ENCODE measurements around the gene ARHGAP27.

ARHGAP27 gene

GRCh38 chr17:45408611-45409421 lies 23.9 kb downstream of the ARHGAP27 start:
- no peak for DNase-seq (ENCODE audit: low read depth in 1 of 2, low spot score in 1 of 2)

GRCh38 chr17:45406107-45406506 lies 26.6 kb downstream of the ARHGAP27 start:
- no peak for DNase-seq (ENCODE audit: low read depth in 1 of 2, low spot score in 1 of 2)

DNA sequence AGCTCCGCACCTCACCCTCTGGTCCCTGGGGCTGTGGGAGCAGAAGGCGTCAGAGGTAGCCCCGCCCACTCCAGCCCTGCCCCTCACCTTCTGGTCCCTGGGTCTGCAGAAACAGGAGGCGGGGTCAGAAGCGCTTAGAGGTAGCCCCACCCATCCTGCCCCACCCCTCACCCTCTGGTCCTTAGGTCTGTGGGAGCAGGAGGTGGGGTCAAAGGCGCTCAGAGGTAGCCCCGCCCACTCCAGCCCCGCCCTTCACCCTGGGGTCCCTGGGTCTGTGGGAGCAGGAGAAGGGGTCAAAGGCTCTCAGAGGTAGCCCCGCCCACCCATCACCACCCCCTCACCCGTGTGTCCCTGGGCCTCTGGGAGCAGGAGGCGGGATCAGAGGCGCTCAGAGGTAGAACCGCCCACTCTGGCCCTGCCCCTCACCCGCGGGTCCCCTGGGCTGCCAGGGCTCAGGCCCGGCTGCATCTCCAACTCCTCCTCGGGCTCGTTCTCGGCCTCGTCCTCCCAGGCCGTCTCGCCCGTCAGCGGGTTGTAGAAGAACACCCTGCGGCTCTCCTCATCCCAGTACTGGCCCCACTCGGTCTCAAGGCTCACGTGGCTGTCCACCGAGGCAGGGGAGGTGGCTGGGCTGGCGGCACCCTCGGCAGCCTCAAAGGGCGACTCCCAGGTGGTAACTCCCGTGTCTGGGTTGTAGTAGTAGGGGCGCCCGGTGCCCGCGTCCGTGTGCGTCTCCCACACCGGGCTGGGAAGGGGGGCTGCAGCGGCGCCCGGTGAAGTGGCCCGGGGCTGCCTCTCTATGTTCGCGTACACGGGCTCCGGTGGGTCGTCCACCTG lies 27.2 kb downstream of the ARHGAP27 start:
- no peak for DNase-seq (ENCODE audit: low read depth in 1 of 2, low spot score in 1 of 2)

- DNase-seq (ENCODE audit: low read depth in 1 of 2, low spot score in 1 of 2) = no peak
Observed at GRCh38 chr17:45404870-45405249, 27.8 kb downstream of the ARHGAP27 start.

GRCh38 chr17:45403906-45404490 lies 28.7 kb downstream of the ARHGAP27 start:
- DNase-seq (ENCODE audit: low read depth in 1 of 2, low spot score in 1 of 2) = no peak

- no peak for DNase-seq (ENCODE audit: low read depth in 1 of 2, low spot score in 1 of 2)
Observed at GRCh38 chr17:45402916-45403315, 29.8 kb downstream of the ARHGAP27 start.

GRCh38 chr17:45398800-45399199 lies 33.9 kb downstream of the ARHGAP27 start:
- DNase-seq (ENCODE audit: low read depth in 1 of 2, low spot score in 1 of 2) = no peak

DNA sequence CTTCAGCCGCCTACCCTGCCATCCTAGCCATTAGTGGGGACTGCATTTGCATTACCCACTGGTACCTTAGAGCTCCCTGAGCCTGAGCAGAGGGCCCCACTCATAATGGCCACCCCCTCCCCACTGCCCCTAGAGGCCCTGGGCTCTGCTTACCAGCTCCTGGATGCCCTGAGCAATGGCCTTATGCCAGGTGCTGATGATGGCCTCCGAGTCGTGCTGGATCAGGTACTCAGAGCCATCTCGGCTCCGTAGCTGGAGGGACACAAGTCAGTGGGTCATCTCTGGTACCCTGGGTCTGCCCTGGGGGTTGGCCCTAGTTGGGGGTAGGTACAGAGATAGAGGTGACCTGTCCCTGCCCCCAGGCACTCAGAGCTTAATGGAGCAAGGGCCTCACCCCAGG lies 34.9 kb downstream of the ARHGAP27 start:
- DNase-seq (ENCODE audit: low read depth in 1 of 2, low spot score in 1 of 2) = no peak

DNA sequence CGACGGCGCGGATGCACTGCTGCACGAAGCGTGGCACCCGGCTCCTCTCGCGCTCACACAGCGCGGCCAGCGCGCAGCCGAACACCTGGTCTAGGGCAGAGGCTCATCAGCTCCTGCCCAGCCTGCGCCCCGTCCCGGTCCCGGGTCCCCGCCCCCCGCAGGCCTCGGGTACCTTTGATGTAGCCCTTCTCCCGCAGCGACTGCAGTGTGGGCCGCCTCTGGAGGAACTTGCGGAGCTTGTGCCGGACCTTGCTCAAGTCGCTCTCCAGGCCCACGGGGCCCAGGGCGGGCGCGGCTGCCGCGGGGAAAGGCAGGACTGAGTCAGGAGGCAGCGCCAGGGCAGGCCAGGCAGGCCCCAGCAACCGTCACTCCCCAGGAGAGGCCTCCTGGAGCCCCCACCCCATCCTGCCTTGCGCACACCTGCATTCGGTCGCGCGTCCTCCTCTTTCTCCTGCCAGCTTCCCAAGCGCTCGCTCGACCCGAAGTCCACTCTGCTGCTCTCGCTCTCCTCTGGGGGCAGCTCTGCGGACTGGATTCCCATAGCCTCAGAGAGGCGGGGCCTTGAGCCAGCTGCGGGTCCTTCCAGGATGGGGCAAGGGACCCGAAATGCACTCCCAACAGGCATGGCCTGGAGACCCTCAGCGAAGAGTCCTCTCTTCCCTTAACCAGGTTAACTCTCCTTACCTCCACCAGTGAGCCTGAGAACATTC lies 36.0 kb downstream of the ARHGAP27 start:
- DNase-seq (ENCODE audit: low read depth in 1 of 2, low spot score in 1 of 2) = no peak

DNA sequence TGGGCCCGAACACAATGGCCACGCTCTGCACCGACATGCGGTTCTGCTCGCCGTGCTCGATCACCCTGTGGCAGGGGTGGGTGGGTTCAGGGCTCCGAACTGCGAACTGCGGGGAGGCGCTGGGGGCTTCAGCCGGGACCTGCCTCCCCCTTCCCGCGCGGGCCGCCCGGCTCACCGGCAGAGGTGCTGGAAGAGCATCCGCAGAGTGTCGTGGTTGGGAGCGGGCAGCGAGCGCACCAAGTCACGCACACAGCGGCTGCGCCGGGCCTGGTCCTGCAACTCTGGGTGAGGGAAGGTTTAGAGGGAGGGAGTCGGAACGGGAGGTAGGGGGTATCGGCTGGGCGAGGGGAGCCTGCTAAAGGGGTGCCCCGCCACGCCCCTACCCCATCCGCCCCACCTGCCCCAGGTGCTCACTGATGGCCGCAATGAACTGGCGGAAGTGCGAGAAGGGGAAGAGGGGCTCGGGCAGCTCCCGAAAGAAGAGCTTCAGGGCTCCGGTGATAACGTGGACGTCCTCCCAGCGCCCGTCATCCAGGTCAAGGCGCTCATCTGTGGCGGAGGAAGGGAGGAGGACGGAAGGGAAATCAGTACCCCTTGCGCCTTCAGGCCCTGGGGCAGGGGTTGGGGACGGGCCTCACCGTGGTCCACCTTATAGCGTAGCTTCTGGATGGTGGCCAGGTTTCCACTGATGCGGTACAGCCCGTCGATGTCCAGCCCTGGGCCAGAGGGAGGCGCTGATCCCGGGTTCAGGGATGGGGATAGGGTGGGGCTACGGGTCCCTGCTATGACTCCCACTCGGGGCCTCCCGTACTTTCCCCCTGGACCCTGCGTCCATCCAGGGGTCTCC lies 36.9 kb downstream of the ARHGAP27 start:
- DNase-seq (ENCODE audit: low read depth in 1 of 2, low spot score in 1 of 2) = no peak

DNA sequence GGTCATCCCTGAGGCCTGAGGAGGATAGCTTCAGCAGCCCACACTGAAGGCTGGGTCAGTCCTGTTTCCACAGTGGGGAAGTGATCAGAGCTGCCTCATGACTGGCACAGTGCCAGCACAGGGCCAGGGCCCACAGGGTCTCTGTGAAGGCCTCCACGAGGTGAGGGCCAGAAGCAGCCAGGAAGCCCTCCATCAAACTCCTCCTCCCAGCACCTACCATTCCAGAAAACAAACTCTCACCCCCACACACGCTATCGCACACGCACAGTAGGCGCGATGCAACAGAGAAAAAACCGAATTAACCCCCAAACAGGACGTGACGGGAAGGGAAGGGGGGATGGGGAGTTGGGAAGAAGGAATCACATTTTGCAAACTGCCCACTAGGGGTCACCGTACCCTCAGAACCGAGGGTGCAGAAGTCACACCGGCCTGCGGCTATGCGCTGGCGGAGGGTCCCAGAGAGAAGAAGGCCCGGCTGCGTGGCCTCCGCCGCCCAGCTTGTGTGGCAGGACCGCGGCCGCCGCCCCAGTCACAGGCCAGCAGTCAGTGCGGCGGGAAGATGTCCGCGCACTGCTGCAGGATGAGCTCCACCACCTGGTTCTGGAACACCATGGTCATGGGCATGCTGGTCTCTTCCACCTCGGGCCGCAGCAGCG lies 37.6 kb downstream of the ARHGAP27 start:
- DNase-seq (ENCODE audit: low read depth in 1 of 2, low spot score in 1 of 2) = no peak

- no peak for DNase-seq (ENCODE audit: low read depth in 1 of 2, low spot score in 1 of 2)
Observed at GRCh38 chr17:45394564-45394912, 38.1 kb downstream of the ARHGAP27 start.

DNA sequence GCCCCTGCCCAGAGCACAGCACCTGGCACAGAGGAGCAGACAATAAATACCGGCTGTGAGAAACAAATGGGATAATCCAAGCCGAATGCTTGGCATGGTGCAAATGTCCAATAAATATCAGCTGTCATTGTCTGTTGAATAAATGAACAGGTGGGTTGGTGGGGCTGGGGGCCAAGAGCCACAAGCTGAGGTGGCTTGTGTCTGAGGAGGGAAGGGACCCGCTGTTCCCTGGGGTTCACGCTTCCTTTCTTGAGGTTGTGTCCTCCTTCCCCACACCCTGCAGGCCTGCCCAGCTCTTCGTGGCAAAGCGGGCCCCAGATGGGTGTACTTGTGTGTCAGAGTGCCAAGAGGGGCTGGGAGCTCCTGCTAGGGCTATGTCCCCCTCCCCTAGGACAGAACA lies 38.6 kb downstream of the ARHGAP27 start:
- DNase-seq (ENCODE audit: low read depth in 1 of 2, low spot score in 1 of 2) = no peak

DNA sequence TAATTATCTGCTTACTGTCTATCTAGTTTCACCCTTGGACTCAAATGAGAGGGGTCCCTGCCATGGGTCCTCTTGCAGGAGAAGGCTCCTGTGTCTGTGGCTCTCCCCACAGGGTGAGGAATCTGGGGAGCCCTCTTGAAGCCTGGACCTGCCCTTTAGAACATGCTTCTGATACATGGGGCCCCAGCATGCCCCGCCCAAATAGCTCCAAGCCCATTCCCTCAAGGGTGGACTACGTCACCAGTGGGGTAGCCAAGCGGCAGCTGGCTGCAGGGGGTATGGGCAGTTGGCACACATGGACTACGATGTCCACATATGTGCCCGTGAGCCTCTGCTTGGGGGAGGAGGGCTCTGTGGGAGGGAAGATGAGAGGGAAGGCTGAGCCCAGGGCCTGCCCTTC lies 39.3 kb downstream of the ARHGAP27 start:
- DNase-seq (ENCODE audit: low read depth in 1 of 2, low spot score in 1 of 2) = no peak

GRCh38 chr17:45391918-45392317 lies 40.8 kb downstream of the ARHGAP27 start:
- DNase-seq (ENCODE audit: low read depth in 1 of 2, low spot score in 1 of 2) = no peak

GRCh38 chr17:45391291-45391690 lies 41.4 kb downstream of the ARHGAP27 start:
- no peak for DNase-seq (ENCODE audit: low read depth in 1 of 2, low spot score in 1 of 2)

DNA sequence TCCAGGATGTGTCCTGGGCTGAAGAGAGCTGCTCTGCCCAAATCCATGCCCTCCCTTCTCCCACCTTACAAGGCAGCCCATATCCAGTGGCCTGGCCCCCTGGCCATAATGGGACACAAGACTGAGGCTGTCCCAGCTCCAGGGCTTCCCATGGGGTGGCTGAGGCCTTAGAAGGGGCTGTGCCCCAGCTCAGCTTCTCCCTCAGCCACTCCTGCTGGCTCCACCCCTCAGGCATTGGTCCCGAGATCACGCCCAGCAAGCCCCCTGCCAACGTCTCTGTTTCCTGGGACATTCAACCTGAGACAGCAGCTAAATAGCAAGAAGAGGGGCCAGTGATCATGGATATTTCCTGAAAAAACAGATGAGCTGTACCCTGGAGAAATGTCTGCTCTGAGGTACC lies 43.3 kb downstream of the ARHGAP27 start:
- DNase-seq (ENCODE audit: low read depth in 1 of 2, low spot score in 1 of 2) = no peak

DNA sequence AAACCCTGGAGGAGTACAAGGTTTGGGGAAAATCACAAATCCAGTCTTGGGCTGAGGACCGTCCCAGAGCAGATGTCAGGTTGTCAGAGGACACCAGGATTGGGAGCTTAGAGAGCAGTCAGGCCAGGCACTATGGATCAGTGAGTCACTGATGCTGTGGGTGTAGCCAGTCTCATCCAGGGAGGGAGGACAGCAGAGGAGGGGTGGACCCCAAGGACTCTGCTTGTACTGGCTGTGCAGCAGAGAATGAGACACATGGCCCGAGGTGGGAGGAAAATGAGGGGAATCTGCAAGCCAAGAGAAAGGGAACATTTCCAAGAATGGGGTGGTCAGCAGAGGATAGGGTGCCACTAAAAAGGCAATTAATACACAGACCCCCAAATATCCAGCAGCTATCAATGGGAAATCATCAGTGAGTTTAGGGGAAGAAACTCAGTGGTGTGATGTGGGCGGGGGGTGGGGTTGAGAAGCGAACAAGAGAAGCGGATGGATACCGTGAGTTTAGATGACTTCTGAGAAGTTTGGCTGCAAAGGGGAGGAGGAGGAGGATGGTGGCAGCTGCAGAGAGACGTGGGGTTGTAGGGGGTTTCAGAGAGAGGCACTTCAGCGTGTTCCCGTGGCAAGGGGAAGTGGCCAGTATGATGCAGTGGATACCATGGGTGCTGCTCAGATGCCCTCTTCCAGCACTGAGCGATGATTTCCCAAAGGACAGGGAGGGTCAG lies 43.9 kb downstream of the ARHGAP27 start:
- no peak for DNase-seq (ENCODE audit: low read depth in 1 of 2, low spot score in 1 of 2)

- no peak for DNase-seq (ENCODE audit: low read depth in 1 of 2, low spot score in 1 of 2)
Observed at GRCh38 chr17:45387739-45388138, 44.9 kb downstream of the ARHGAP27 start.

Measured in stimulated activated CD4-positive, alpha-beta T cell treated with anti-CD3 and anti-CD28 coated beads, Interleukin-15, amount 100 ng/mL, for 1 hour (primary cell).